ENCODE data around the gene GH1. TPM values are rescaled to one million over a fixed set of nuclear protein-coding genes. Genes with fewer than 3 reads are reported as not detected.
"Not testable (repeated sequence)": the region's sequence is repeated elsewhere in the genome, so short reads cannot be mapped to it uniquely, and the experiment has no call there.

Gene GH1
- total RNA-seq, 2 donors from 2014 or later = not detected

DNA sequence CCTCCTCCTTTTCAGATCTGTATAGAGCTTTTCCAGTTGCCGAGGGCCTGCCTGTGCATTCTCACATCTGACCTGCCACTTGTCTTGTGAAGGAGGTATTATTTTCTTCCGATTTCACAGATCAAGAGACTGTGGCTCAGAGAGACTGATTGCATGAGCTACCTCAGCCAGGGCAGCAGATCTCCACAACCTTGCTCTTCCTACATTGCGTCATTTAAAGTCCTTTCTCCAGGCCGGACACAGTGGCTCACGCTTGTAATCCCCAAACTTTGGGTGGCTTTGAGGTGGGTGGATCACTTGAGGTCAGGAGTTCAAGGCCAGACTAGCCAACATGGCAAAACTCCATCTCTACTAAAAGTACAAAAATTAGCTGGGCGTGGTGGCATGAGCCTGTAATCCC, 1.4 kb upstream of the GH1 start:
- DNase-seq = not testable (repeated sequence)

DNA sequence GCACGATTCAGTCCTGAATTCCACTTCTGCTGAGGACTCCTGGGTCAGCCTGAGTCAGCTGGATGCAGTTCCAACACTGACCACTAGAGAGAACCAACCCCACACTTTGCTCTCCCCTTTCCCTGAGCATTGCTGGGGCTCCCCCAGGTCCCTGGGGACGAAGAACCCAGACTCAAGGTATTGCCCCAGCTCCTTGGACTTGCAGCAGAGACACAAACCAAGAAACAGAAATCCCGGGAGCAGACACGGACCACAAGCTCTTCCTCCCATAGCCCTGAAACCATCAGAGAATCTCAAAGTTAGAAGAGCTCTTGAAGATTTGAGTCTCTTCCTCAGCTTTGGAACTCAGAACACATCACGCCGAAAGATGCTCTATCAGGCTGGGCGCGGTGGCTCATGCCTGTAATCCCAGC, 678 bp upstream of the GH1 start:
- Mint-ChIP-seq H3K4me1 (peaks cover 8% of the 10 kb centered on the region), H3K4me3 (no peak overlapping the region), H3K9me3 (no peaks in the 10 kb centered on the region), H3K36me3 (ENCODE audit: low read depth) (no peaks in the 10 kb centered on the region), H3K27ac (no peak overlapping the region), H3K27me3 (ENCODE audit: insufficient read depth) (peaks cover 13% of the 10 kb centered on the region)
- Histone ChIP-seq H3K27me3 (ENCODE audit: control insufficient read depth, insufficient read depth, low read length, poor library complexity, severe bottlenecking) (no peaks in the 10 kb centered on the region), H3K4me3 (ENCODE audit: low read length) (no peak overlapping the region), H3K27ac (ENCODE audit: low read depth, low read length) (no peak overlapping the region), H3K4me1 (ENCODE audit: control insufficient read depth, insufficient read depth, low read length) (no peaks in the 10 kb centered on the region), H3K9me3 (ENCODE audit: control insufficient read depth, low read length) (no peaks in the 10 kb centered on the region), H3K36me3 (ENCODE audit: control insufficient read depth, insufficient read depth, low read length) (no peaks in the 10 kb centered on the region), H3K9ac (ENCODE audit: extremely low read depth, low read length, poor library complexity, severe bottlenecking) (no peak overlapping the region)
- TF ChIP-seq, protein P1, sequence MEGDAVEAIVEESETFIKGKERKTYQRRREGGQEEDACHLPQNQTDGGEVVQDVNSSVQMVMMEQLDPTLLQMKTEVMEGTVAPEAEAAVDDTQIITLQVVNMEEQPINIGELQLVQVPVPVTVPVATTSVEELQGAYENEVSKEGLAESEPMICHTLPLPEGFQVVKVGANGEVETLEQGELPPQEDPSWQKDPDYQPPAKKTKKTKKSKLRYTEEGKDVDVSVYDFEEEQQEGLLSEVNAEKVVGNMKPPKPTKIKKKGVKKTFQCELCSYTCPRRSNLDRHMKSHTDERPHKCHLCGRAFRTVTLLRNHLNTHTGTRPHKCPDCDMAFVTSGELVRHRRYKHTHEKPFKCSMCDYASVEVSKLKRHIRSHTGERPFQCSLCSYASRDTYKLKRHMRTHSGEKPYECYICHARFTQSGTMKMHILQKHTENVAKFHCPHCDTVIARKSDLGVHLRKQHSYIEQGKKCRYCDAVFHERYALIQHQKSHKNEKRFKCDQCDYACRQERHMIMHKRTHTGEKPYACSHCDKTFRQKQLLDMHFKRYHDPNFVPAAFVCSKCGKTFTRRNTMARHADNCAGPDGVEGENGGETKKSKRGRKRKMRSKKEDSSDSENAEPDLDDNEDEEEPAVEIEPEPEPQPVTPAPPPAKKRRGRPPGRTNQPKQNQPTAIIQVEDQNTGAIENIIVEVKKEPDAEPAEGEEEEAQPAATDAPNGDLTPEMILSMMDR (conservative IDR thresholded peaks at IDR 0.05) = peak; percentile 88
- peak; percentile 94 for DNase-seq
- WGBS, 2 experiments (ENCODE audit: insufficient coverage in 1 of 2, insufficient read length in 1 of 2) = 67 to 73% methylated on average over 3 to 8 of the region's 8 CpGs

More for the DNA sequence above, 1.4 kb upstream of the GH1 start:
- H3K27ac ChIP-seq (ENCODE audit: low read depth, low read length); H3K4me1 Mint-ChIP-seq; H3K9me3 ChIP-seq (ENCODE audit: control insufficient read depth, low read length); H3K4me3 Mint-ChIP-seq; H3K36me3 ChIP-seq (ENCODE audit: control insufficient read depth, insufficient read depth, low read length); H3K36me3 Mint-ChIP-seq (ENCODE audit: low read depth); H3K4me1 ChIP-seq (ENCODE audit: control insufficient read depth, insufficient read depth, low read length); H3K9ac ChIP-seq (ENCODE audit: extremely low read depth, low read length, poor library complexity, severe bottlenecking); H3K4me3 ChIP-seq (ENCODE audit: low read length); H3K9me3 Mint-ChIP-seq; H3K27me3 ChIP-seq (ENCODE audit: control insufficient read depth, insufficient read depth, low read length, poor library complexity, severe bottlenecking); H3K27ac Mint-ChIP-seq: not testable (repeated sequence)
- 83 to 90% methylated on average over 1 to 6 of the region's 6 CpGs for WGBS, 2 experiments (ENCODE audit: insufficient coverage in 1 of 2, insufficient read length in 1 of 2)
- peaks cover 13% of the 10 kb centered on the region for H3K27me3 Mint-ChIP-seq (ENCODE audit: insufficient read depth)

DNA sequence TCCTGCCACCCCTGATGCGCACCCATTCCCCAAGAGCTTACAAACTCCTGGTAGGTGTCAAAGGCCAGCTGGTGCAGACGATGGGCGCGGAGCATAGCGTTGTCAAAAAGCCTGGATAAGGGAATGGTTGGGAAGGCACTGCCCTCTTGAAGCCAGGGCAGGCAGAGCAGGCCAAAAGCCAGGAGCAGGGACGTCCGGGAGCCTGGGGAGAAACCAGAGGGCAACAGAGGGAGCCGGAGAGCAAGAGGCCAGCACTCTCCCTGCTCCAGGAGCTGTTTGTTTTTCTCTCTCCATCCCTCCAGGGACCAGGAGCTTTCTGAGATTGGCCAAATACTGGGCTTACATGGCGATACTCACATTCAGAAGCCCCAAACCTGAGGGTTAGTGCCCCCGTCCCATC, 334 bp downstream of the GH1 start:
- H3K36me3 Mint-ChIP-seq (ENCODE audit: low read depth) = no peaks in the 10 kb centered on the region
- peaks cover 13% of the 10 kb centered on the region for H3K27me3 Mint-ChIP-seq (ENCODE audit: insufficient read depth)
- no peaks in the 10 kb centered on the region for H3K9me3 ChIP-seq (ENCODE audit: control insufficient read depth, low read length)
- H3K9me3 Mint-ChIP-seq = no peaks in the 10 kb centered on the region
- no peak overlapping the region for H3K27ac Mint-ChIP-seq
- no peaks in the 10 kb centered on the region for H3K27me3 ChIP-seq (ENCODE audit: control insufficient read depth, insufficient read depth, low read length, poor library complexity, severe bottlenecking)
- H3K36me3 ChIP-seq (ENCODE audit: control insufficient read depth, insufficient read depth, low read length) = no peaks in the 10 kb centered on the region
- no peaks in the 10 kb centered on the region for H3K4me1 ChIP-seq (ENCODE audit: control insufficient read depth, insufficient read depth, low read length)
- H3K4me3 Mint-ChIP-seq = peak overlapping the region; percentile 31
- DNase-seq = peak; percentile 94
- WGBS, 2 experiments (ENCODE audit: insufficient coverage in 1 of 2, insufficient read length in 1 of 2) = 48 to 73% methylated on average over 4 to 10 of the region's 10 CpGs
- TF ChIP-seq, protein P1 (conservative IDR thresholded peaks at IDR 0.05) = peak; percentile 67
- H3K27ac ChIP-seq (ENCODE audit: low read depth, low read length) = no peak overlapping the region
- peaks cover 8% of the 10 kb centered on the region for H3K4me1 Mint-ChIP-seq
- no peak overlapping the region for H3K4me3 ChIP-seq (ENCODE audit: low read length)
- no peak overlapping the region for H3K9ac ChIP-seq (ENCODE audit: extremely low read depth, low read length, poor library complexity, severe bottlenecking)

DNA sequence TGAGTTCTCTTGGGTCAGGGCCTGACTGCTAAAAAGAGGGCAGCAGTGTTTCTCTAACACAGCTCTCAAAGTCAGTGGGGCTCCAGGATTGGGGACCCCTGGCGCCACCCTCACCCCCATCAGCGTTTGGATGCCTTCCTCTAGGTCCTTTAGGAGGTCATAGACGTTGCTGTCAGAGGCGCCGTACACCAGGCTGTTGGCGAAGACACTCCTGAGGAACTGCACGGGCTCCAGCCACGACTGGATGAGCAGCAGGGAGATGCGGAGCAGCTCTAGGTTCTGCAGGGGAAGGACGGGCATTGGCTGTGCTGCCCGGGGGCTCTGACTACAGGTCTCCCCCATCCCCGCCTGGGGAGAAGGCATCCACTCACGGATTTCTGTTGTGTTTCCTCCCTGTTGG, 993 bp downstream of the GH1 start:
- Mint-ChIP-seq H3K9me3 (no peaks in the 10 kb centered on the region), H3K4me1 (peaks cover 8% of the 10 kb centered on the region), H3K27me3 (ENCODE audit: insufficient read depth) (peaks cover 16% of the 10 kb centered on the region), H3K36me3 (ENCODE audit: low read depth) (no peaks in the 10 kb centered on the region), H3K4me3 (no peak overlapping the region), H3K27ac (no peak overlapping the region)
- Histone ChIP-seq H3K9me3 (ENCODE audit: control insufficient read depth, low read length) (no peaks in the 10 kb centered on the region), H3K36me3 (ENCODE audit: control insufficient read depth, insufficient read depth, low read length) (no peaks in the 10 kb centered on the region), H3K27ac (ENCODE audit: low read depth, low read length) (no peak overlapping the region), H3K27me3 (ENCODE audit: control insufficient read depth, insufficient read depth, low read length, poor library complexity, severe bottlenecking) (no peaks in the 10 kb centered on the region), H3K9ac (ENCODE audit: extremely low read depth, low read length, poor library complexity, severe bottlenecking) (no peak overlapping the region), H3K4me3 (ENCODE audit: low read length) (no peak overlapping the region), H3K4me1 (ENCODE audit: control insufficient read depth, insufficient read depth, low read length) (no peaks in the 10 kb centered on the region)
- WGBS, 2 experiments (ENCODE audit: insufficient coverage in 1 of 2, insufficient read length in 1 of 2) = 86 to 92% methylated on average over 12 to 13 of the region's 13 CpGs
- DNase-seq = no peak
- TF ChIP-seq, protein P1 (conservative IDR thresholded peaks at IDR 0.05) = no peak

DNA sequence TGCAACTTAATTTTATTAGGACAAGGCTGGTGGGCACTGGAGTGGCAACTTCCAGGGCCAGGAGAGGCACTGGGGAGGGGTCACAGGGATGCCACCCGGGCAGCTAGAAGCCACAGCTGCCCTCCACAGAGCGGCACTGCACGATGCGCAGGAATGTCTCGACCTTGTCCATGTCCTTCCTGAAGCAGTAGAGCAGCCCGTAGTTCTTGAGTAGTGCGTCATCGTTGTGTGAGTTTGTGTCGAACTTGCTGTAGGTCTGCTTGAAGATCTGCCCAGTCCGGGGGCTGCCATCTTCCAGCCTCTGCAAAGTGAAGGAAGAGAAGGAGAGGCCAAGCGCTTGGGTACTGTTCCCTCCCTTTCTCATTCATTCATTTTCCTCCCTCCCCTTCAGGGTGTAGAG, 1.4 kb downstream of the GH1 start:
- 93 to 100% methylated on average over 4 to 10 of the region's 11 CpGs for WGBS, 2 experiments (ENCODE audit: insufficient coverage in 1 of 2, insufficient read length in 1 of 2)
- H3K27me3 ChIP-seq (ENCODE audit: control insufficient read depth, insufficient read depth, low read length, poor library complexity, severe bottlenecking); H3K36me3 ChIP-seq (ENCODE audit: control insufficient read depth, insufficient read depth, low read length); H3K9ac ChIP-seq (ENCODE audit: extremely low read depth, low read length, poor library complexity, severe bottlenecking); H3K9me3 ChIP-seq (ENCODE audit: control insufficient read depth, low read length); H3K27ac Mint-ChIP-seq; H3K9me3 Mint-ChIP-seq; H3K36me3 Mint-ChIP-seq (ENCODE audit: low read depth); H3K4me1 Mint-ChIP-seq; H3K4me1 ChIP-seq (ENCODE audit: control insufficient read depth, insufficient read depth, low read length); H3K4me3 Mint-ChIP-seq; H3K4me3 ChIP-seq (ENCODE audit: low read length); H3K27ac ChIP-seq (ENCODE audit: low read depth, low read length); DNase-seq: not testable (repeated sequence)
- peaks cover 16% of the 10 kb centered on the region for H3K27me3 Mint-ChIP-seq (ENCODE audit: insufficient read depth)

All from endodermal cell (in vitro differentiated cells).